Epithelial cell of proximal tubule (primary cell): ENCODE measurements around the gene ATP6V0C. TPM values are rescaled to one million over a fixed set of nuclear protein-coding genes. Genes with fewer than 3 reads are reported as not detected.

Experiments used
- DNase-seq: peaks from one replicate; pipeline ENCODE4 v3.0.0-alpha.2; 2011; ENCODE audit warnings: low read depth
- H3K4me3 ChIP-seq: 2 replicates; pipeline ENCODE4 v1.5.1; 2011; ENCODE audit warnings: low read depth, mild to moderate bottlenecking, low read length
- total RNA-seq: library from RNA; depleted of rRNA; stranded (reverse); fragments of >200 nt; gene quantifications from 2 replicates; pipeline ENCODE4 v1.2.3, GENCODE V29; 2015
- TF ChIP-seq, protein P1 (sequence below): conservative IDR thresholded peaks from 2 replicates; pipeline ENCODE4 v1.5.1; 2012; ENCODE audit warnings: low read depth, mild to moderate bottlenecking, low read length

ATP6V0C gene
- total RNA-seq, 1 donor from 2014 or later: 32.4 TPM

DNA sequence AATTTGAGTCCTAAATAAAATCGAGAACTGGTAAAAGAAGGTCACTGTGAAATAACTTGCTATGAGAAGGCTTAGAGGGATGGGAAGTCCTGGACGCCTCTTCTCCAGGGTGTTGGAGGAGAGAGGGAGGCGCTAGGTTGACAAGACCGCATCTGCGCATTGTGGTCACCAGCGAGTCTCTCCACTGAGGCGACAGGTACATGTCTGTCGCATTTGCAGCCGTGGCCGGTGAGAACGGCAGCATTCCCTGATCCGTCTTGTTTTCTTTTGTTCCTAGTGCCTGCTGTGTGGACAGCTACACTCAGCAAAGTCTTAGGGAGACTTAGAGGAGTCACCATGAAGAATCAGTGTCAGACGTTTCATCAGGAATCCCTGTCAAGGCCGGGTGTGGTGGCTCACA is 8.1 kb upstream of the ATP6V0C start:
- TF ChIP-seq, protein P1, sequence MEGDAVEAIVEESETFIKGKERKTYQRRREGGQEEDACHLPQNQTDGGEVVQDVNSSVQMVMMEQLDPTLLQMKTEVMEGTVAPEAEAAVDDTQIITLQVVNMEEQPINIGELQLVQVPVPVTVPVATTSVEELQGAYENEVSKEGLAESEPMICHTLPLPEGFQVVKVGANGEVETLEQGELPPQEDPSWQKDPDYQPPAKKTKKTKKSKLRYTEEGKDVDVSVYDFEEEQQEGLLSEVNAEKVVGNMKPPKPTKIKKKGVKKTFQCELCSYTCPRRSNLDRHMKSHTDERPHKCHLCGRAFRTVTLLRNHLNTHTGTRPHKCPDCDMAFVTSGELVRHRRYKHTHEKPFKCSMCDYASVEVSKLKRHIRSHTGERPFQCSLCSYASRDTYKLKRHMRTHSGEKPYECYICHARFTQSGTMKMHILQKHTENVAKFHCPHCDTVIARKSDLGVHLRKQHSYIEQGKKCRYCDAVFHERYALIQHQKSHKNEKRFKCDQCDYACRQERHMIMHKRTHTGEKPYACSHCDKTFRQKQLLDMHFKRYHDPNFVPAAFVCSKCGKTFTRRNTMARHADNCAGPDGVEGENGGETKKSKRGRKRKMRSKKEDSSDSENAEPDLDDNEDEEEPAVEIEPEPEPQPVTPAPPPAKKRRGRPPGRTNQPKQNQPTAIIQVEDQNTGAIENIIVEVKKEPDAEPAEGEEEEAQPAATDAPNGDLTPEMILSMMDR: no peak
- no peak overlapping the region for H3K4me3 ChIP-seq
- DNase-seq: no peak

DNA sequence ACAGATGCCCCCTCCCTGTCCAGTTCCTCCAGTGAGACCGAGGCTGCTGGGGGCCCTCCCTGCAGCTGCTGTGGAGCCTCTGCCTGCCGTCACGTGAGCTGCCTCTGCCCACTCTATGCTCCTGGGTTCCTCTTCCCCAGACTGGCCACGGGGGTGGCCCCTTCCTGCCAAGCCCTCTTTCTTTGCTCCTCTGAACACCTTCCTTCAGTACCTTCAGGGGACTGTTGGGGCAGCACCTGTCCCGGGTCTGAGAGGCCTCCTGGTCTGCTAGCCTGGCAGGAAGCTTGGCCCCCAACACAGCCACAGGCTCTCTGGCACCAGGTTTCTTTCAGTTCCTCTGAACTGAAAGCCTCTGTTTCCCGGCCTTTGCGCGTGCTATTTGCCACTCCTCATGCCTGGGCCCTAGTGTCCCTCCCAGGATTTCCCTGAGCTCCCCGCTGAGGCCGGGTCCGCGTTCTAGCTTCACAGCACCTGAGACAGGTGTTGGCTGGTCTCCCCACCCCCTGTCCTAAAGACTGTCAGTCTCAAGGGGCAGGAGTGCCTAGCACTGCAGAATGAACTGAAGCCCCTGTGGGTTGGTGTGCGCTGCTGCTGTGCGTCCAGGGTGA is 6.6 kb upstream of the ATP6V0C start:
- TF ChIP-seq, protein P1: no peak
- H3K4me3 ChIP-seq: no peak overlapping the region
- DNase-seq: no peak

DNA sequence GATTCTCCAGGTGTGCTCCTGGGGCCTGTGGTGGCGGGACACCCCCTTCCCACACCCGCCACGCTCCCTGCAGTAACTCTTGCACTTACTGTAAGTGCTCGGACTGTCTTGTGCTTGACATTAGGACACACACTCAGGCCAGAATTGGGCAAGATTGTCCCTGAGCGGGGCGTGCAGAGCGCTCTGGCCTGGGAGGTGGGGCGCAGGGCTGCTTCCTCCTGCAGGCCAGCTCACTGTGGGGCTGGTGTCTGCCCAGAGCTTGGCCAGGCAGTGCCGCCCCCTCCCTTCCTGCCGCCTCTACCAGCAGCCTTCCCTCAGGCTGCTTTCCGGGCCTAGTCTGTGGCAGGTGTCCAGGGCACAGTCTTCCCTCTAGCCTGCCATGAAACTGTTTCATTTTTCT is 6.1 kb upstream of the ATP6V0C start:
- H3K4me3 ChIP-seq: no peak overlapping the region
- DNase-seq: no peak
- TF ChIP-seq, protein P1: no peak

DNA sequence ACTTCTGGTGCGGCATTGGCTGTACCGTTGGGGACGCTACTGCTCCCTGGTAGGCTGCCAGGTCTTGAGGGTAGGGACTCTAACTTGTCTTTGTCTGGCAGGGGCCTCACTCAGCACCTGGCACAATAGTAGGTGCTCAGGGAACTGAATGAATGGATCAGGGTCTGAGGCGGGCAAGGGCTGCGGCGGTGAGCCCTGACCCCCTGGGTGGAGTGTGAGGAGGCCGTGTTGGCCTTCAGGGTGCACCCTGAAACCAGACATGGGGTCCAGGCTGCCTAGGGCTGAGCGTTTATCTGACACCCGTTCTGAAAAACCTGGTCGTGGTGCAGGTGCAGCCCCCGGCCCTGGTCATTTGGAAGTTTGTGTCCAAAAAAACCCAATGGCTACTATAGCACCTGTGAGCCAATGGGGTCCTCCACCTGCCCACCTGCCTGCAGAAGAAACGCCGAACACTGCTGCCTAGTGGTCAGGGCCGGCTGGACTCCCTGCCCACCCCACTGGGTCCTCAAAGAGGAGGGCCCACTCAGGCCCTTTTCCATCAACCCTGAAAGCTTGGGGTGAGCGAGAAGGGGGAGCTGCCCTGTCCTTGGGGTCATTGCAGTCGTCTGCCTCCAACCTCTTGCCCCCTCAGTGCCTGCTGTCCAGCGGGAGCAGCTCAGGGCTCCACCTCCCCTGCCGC is 4.9 kb upstream of the ATP6V0C start:
- H3K4me3 ChIP-seq: no peak overlapping the region
- no peak for DNase-seq
- TF ChIP-seq, protein P1: no peak

DNA sequence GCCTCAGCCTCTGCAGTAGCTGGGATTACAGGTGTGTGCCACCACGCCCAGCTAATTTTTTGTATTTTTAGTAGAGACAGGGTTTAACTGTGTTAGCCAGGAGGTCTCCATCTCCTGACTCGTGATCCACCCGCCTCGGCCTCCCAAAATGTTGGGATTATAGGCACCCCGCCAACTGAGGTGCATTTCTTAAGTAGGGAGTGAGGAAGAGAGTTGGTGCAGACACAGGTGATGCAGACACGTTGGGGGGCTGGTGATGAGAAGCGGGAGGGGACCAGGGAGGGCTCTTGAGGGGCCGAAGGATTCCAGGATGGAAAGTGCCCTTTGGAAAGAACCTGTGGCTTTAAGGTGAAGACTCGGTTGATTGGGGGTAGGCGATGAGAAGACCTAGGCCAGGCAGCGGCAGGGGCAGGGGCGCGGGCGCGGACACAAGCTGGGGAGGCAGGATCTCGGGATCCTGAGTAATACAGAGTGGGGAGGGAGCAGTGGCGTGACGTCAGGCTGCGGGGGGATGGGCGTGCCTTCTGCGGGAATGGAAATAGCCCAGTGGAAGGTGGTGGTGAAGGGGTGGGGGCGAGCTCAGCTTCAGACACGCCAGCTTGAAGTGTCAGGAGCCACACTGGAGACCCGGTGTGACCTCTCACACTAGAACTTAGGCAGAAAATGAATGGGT is 2.5 kb upstream of the ATP6V0C start:
- TF ChIP-seq, protein P1: no peak
- H3K4me3 ChIP-seq: no peak overlapping the region
- no peak for DNase-seq

DNA sequence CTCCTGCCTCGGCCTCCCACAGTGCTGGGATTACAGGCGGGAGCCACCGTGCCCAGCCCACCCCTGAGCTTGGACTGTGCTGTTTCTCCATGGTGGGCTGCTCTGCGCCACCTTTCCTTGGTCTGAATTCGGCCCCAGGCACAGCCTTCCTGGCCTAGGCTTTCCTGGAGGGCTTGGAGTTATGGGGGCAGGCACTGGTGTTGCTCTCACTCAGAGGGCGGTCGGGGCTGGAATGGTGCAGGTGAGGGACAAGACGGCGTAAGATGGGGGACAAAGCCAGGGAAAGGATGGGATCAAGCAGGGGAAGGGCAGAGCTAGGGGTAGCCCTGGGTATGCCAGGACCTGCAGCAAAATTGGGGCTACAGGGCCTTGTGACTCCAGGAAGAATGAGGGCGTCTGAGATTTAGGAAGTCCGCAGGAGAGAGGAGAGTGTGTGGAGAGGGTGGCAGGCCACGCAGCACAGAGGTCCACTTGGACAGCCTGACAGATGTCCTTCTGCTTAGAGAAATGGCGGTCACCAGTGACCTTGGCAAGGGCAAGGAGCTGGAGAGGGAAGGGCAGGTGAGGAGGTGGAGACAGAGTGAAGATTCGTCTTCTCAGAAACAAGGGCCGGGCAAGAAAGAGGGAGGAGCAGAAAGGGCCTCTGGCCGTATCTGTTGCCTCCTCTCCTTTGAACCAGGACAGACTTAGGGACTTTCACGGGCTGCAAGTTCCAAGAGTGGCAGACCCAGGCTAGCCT is 1.6 kb upstream of the ATP6V0C start:
- H3K4me3 ChIP-seq: no peak overlapping the region
- TF ChIP-seq, protein P1: no peak
- DNase-seq: no peak
